ENCODE data around the gene PTMS. TPM values are rescaled to one million over a fixed set of nuclear protein-coding genes. Genes with fewer than 3 reads are reported as not detected.

PTMS gene
- total RNA-seq, 1 experiment from 2014 or later, result 370 TPM

- Mint-ChIP-seq H3K9me3 (no peaks in the 10 kb centered on the region), H3K27ac (no peak overlapping the region), H3K27me3 (ENCODE audit: low read depth) (peaks cover 27% of the 10 kb centered on the region), H3K4me1 (peaks cover 7% of the 10 kb centered on the region), H3K4me3 (no peak overlapping the region), H3K36me3 (no peaks in the 10 kb centered on the region)
- ChIA-PET POLR2A (interaction anchor here (1.2 kb wide), 1 partner anchor 25 kb away, joined by 4 read pairs; no protein-coding TSS in a partner anchor), CTCF (interaction anchor here (1.0 to 1.6 kb wide), 2 partner anchors 28 to 30 kb away, joined by 5 to 6 read pairs; partner anchors contain the start of gene PTMS)
- TF ChIP-seq CREM (CRISPR knock-in tag; IDR thresholded peaks at IDR 0.05) (no peak), USF2 (CRISPR knock-in tag; IDR thresholded peaks at IDR 0.05) (no peak), NR3C1 (CRISPR knock-in tag; conservative IDR thresholded peaks at IDR 0.05; ENCODE audit: low read depth) (no peak), CDX4 (CRISPR knock-in tag; IDR thresholded peaks at IDR 0.05; ENCODE audit: borderline replicate concordance) (no peak), NR1H2 (CRISPR knock-in tag; IDR thresholded peaks at IDR 0.05) (no peak), ATF1 (CRISPR knock-in tag; IDR thresholded peaks at IDR 0.05) (no peak), MYBL2 (CRISPR knock-in tag; IDR thresholded peaks at IDR 0.05) (no peak), NFE2L1 (CRISPR knock-in tag; IDR thresholded peaks at IDR 0.05) (no peak), ZNF121 (CRISPR knock-in tag; IDR thresholded peaks at IDR 0.05) (no peak), ZNF512 (CRISPR knock-in tag; IDR thresholded peaks at IDR 0.05; ENCODE audit: borderline replicate concordance) (no peak), MLX (CRISPR knock-in tag; IDR thresholded peaks at IDR 0.05) (no peak), HMGXB4 (CRISPR knock-in tag; IDR thresholded peaks at IDR 0.05) (no peak), ZSCAN18 (CRISPR knock-in tag; IDR thresholded peaks at IDR 0.05) (no peak), FOXJ3 (CRISPR knock-in tag; IDR thresholded peaks at IDR 0.05; ENCODE audit: borderline replicate concordance) (no peak), ZBTB21 (CRISPR knock-in tag; IDR thresholded peaks at IDR 0.05; ENCODE audit: borderline replicate concordance) (no peak), ERG (CRISPR knock-in tag; IDR thresholded peaks at IDR 0.05) (no peak)
- no peak for ATAC-seq
- DNase-seq (ENCODE audit: low spot score), result no peak
Observed at GRCh38 chr12:6796576-6796975, 30.4 kb downstream of the PTMS start.

- ATAC-seq (no peak), DNase-seq (ENCODE audit: low spot score) (no peak)
- Mint-ChIP-seq H3K4me3 (no peak overlapping the region), H3K4me1 (peaks cover 2% of the 10 kb centered on the region; the same call in 1 of the 2 replicates), H3K27ac (no peak overlapping the region), H3K9me3 (peaks cover 2% of the 10 kb centered on the region), H3K27me3 (ENCODE audit: low read depth) (peaks cover 19% of the 10 kb centered on the region), H3K36me3 (peaks cover 2% of the 10 kb centered on the region)
- POLR2A ChIA-PET, result no interaction called here
- CTCF ChIA-PET, result interaction anchor here (1.2 to 1.5 kb wide), 2 partner anchors 26 to 45 kb away, joined by 3 read pairs; no protein-coding TSS in a partner anchor
- TF ChIP-seq ZNF219 (CRISPR knock-in tag; IDR thresholded peaks at IDR 0.05; ENCODE audit: borderline replicate concordance) (no peak), MAX (CRISPR knock-in tag; IDR thresholded peaks at IDR 0.05) (no peak), ATF3 (CRISPR knock-in tag; conservative IDR thresholded peaks at IDR 0.05) (no peak), E2F5 (CRISPR knock-in tag; IDR thresholded peaks at IDR 0.05) (no peak)
Observed at GRCh38 chr12:6799147-6799546, 33.0 kb downstream of the PTMS start.

Data from WTC11 (cell line).